Measurements from ENCODE around the gene TTLL4. TPM values are rescaled to one million over a fixed set of nuclear protein-coding genes. Genes with fewer than 3 reads are reported as not detected.

Gene TTLL4
- total RNA-seq, 1 donor: 19.9 TPM

GRCh38 chr2:218720048-218721041, 9.7 kb downstream of the TTLL4 start:
- TF ChIP-seq CTCF (IDR thresholded peaks at IDR 0.05; ENCODE audit: insufficient read depth, low read depth, low read length): no peak
- no peak overlapping the region for H3K4me3 ChIP-seq (ENCODE audit: low read depth, low read length)
- no peak for DNase-seq (ENCODE audit: low read depth)

- no peak for TF ChIP-seq CTCF (IDR thresholded peaks at IDR 0.05; ENCODE audit: insufficient read depth, low read depth, low read length)
- DNase-seq (ENCODE audit: low read depth): no peak
Measured at GRCh38 chr2:218721488-218721887, 10.9 kb downstream of the TTLL4 start.

GRCh38 chr2:218721934-218722333, 11.3 kb downstream of the TTLL4 start:
- DNase-seq (ENCODE audit: low read depth): no peak
- TF ChIP-seq CTCF (IDR thresholded peaks at IDR 0.05; ENCODE audit: insufficient read depth, low read depth, low read length): no peak
- no peak overlapping the region for H3K4me3 ChIP-seq (ENCODE audit: low read depth, low read length)

More at GRCh38 chr2:218721488-218721887, 10.9 kb downstream of the TTLL4 start:
- H3K4me3 ChIP-seq (ENCODE audit: low read depth, low read length): no peak overlapping the region

GRCh38 chr2:218722419-218722818, 11.8 kb downstream of the TTLL4 start:
- no peak for TF ChIP-seq CTCF (IDR thresholded peaks at IDR 0.05; ENCODE audit: insufficient read depth, low read depth, low read length)
- H3K4me3 ChIP-seq (ENCODE audit: low read depth, low read length): no peak overlapping the region
- DNase-seq (ENCODE audit: low read depth): peak; percentile 24

GRCh38 chr2:218722876-218723785, 12.5 kb downstream of the TTLL4 start:
- TF ChIP-seq CTCF (IDR thresholded peaks at IDR 0.05; ENCODE audit: insufficient read depth, low read depth, low read length): no peak
- H3K4me3 ChIP-seq (ENCODE audit: low read depth, low read length): no peak overlapping the region
- DNase-seq (ENCODE audit: low read depth): no peak

- no peak for DNase-seq (ENCODE audit: low read depth)
- H3K4me3 ChIP-seq (ENCODE audit: low read depth, low read length): no peak overlapping the region
- TF ChIP-seq CTCF (IDR thresholded peaks at IDR 0.05; ENCODE audit: insufficient read depth, low read depth, low read length): no peak
Measured at GRCh38 chr2:218726004-218726574, 15.5 kb downstream of the TTLL4 start.
